ENCODE data around the gene CD300LF.

DNA sequence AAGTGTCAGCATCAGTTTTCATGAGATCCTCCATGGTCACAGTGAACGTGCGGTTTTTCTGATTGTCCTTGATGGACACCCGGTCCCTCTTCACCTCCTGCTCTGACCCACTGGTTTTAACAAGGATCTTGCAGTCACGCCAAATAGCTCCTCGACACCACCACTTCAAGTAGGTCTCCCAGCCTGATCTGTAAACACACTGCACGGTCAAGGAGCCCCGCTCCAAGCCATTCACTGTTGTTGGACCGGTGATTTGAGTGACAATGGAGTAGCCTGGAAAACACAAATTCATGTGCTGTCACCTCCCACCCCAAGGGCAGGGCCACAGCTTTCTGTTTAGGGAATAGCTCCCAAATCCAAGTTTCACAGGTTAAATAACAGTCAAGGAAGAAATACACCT is 8.2 kb downstream of the CD300LF start:
- TF ChIP-seq, protein P1, sequence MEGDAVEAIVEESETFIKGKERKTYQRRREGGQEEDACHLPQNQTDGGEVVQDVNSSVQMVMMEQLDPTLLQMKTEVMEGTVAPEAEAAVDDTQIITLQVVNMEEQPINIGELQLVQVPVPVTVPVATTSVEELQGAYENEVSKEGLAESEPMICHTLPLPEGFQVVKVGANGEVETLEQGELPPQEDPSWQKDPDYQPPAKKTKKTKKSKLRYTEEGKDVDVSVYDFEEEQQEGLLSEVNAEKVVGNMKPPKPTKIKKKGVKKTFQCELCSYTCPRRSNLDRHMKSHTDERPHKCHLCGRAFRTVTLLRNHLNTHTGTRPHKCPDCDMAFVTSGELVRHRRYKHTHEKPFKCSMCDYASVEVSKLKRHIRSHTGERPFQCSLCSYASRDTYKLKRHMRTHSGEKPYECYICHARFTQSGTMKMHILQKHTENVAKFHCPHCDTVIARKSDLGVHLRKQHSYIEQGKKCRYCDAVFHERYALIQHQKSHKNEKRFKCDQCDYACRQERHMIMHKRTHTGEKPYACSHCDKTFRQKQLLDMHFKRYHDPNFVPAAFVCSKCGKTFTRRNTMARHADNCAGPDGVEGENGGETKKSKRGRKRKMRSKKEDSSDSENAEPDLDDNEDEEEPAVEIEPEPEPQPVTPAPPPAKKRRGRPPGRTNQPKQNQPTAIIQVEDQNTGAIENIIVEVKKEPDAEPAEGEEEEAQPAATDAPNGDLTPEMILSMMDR (IDR thresholded peaks at IDR 0.05): no peak
- no peak for TF ChIP-seq POLR2A (IDR thresholded peaks at IDR 0.05)
